Mucosa of gallbladder (tissue), 1 donor: Measurements from ENCODE around the gene KCNMA1. TPM values are rescaled to one million over a fixed set of nuclear protein-coding genes. Genes with fewer than 3 reads are reported as not detected.

Source experiments
- DNase-seq: peaks from one replicate; pipeline ENCODE4 v3.0.0-alpha.2; 2020; ENCODE audit warnings: low spot score
- total RNA-seq: library from RNA; stranded (reverse); gene quantifications from one replicate; pipeline ENCODE4 v1.2.1, GENCODE V29; 2021
- donor health status: DM: no; HTN: no; CAD: no.

Gene KCNMA1
- total RNA-seq, 1 donor from 2014 or later = 101 TPM

DNA sequence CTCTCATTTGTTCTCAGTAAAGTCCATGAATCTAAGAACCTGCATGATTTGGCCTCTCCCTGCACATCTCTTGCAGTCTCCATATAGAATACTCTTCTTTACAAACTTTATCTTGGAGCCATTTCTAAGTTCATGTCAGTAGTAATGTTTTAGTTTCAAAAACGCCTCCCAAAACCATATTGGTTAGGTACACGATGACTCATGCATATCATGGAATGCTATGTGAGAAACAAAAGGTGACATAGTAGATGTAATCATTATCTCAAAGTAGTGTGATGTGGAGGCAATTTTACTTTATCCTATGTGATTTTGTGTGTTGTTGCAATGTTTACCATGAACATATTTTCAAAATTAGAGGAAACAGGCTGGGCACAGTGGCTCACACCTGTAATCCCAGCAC, 520.7 kb downstream of the KCNMA1 start:
- DNase-seq = no peak

DNA sequence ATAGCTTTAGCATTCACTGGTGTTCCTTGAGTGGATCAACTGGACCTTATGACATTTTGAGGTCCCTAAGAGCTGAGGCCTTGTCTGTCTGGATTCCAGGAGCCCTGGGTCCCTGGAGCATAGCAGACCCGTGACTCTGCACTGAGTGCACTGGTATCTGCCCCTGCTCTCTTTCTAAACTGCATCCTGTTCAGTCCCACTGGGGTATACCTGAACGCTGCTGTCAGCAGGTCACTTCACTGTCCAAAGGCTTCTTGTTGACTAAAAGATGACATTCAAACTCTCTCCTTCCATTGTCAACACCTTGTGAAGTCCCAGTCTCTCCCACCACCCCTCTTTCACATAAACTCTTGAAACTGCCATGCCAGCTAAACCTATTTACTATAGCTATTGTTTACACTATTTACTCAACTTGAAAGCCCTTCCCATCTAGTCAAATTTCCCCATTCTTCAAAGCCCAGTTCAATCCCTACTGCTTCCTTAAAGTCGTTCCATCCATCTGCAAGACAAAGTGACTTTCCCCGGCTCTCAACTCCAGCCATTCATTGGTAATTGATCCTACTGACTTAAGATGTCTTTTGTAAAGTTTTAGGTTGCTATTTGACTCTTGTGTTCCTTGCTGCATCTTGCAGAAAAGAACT, 523.3 kb downstream of the KCNMA1 start:
- no peak for DNase-seq

DNA sequence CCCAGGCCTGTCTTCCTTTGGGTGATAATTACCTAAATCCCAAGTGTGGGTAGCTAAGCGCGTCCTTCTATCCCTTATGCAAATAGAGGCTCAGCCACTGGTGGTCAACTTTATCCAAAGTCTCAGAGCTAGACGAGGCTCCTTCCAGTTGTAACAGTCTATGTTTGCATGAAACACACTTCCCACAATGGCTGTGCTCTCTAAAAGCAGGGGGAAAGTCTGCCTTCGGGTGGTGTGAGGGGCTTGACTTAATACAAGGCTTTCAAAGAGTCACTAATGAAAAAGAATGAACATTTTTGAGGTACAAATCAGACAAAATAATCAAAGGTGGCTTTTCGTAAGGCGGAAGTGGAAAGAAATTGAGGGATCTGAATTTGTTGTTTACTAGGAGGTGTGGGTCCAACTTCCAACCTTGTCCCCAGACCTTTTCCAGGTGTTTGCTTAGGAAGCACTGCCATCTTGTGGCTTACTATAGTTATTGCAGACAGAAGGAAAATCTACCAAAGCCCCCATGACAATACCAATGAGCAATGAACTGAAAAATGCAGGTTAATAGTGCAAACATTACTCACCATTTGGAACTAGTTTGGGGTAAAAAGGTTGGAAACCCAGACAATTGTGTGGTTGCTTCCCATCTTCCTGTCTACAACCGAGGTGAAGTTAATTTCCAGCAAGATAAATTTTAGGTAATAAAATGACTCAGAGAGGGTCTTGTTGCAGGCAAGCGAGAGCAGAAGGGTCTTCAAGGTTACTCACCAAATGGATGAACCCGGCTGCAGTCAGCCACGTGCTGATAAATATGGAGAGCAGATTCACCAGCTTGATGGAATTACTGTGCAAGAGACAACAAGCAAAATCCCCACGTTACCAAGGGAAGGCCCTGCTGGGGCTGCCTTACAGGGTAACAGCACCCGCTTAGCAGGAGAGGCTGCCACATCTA, 525.7 kb downstream of the KCNMA1 start:
- DNase-seq = no peak

DNA sequence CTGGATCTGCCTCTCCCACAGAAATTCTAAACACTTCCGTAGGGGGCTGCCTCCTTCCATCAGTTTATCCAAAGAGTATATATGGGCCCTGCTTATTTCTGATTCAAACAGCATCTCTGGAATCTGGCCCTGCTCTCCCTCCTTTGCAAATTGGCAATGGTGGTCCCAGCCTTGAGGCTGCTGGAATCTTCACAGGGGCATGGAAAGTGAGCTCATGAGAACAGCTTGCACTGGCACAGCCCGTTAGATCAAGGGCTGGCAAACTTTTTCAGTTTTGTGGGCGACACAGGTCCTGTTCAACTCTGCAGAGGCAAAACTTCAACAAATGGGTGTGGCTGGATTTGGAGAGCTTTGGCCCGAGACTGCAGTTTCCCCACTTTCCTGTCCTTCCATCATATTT, 526.9 kb downstream of the KCNMA1 start:
- no peak for DNase-seq

DNA sequence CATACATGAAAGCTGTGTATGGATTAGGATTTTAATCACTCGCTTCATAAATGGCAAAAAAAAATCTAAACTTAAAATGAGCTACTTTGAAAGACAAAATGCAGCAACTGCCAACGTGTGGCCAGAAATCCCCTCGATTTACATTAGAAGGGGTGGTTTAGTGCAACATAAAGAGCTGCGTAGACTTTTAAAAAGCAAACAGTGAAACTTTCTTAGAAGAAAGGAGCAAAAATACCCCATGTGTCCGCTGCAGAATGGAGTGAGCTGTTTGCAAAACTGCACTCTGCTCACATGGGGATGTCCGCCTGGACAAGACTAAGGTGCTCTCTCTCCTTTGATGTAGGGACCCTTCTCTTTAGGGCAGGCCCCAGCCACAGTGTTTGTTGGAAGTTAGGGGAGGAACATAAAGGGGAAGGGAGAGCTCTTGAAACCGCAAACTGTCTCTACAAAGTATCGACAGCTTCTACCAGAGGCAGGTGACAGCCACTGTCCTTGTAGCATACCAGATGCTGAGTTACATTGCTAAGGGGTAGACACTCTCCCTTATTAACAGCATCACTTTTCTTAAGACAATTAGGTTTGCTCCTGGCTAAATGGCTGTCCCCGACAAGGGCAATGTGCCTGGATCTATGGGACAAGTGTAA, 528.1 kb downstream of the KCNMA1 start:
- DNase-seq = no peak

DNA sequence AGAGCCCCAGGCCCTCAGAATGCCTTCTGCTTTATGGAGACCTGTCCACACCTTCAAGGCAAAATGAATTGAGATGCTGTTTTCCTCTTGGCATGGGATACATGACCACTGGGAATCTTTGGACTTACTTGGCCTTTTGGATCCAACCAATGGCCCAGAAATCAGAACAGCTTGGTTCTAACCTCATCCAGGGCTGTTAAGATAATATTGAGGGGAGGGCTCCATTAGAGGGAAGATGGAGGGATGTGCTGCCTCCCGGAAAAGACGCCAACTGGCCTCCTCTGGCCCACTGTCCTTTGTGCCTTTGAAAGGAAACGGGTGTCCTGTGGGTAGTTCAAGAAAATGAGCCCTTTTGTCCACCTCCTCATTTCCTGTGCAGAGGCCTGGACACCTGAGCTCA, 530.9 kb downstream of the KCNMA1 start:
- no peak for DNase-seq

DNA sequence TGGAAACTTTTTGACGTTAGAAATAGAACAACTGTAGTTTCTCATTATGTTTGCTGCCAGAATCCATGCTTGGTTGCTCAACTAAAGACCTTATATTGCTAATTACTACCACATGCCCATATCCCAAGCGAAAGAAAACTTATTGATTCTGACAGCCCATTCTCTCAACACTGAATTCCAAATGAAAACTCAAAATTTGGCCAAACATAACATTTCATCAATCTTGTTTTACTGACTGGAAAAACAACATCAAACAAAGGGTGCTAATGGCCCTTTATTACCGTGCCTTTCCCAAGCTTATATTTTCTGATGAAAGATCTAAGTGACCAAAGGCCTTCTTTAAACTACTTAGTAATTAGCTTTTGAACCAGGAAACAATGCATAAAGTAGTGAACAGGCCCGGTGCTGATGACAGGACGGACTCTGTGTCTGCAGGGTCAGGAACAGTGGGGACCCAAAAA, 531.8 kb downstream of the KCNMA1 start:
- DNase-seq = no peak

DNA sequence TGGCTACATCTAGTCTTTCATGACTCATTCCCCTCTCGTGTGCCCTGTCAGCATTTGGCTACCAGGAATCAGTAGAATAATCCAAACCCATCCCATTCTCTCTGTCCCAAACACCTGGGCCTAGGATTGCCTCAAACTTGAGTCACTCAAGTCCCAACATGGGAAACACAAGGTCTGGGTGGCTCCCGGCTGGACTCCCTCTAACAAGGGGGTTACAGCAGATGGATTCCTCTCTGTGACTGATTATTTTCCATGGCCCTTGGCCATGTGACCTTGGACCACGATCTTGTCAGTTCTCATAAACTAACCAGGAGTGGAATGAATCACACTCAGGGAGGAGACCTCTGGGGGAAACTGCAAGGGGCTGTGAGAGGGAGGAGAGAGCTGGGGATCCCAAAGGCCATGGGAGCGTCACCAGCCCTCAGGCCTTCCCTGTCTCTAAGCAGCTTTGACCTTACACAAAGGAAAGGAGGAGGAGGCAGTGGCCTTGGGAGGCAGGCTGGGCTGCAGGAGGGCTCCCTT, 533.1 kb downstream of the KCNMA1 start:
- peak; percentile 19 for DNase-seq

DNA sequence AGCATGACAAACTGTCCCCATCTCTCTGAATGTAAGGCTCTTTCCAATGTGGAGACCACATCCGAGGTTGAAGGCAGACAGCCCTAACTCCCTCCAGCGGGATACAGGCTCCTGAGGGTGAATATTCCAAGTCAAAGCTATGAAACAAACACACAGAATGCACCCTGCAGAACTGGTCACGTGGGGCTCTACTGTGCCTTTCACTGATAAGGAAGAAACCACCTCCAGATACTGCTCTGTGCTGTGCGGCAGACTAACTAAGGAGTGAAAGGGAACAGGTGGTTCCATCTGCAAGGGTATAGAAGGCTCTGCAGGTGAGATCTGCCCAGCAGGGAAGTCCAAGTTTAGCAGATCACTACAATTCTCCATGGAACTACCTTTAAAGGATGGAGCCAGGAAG, 534.4 kb downstream of the KCNMA1 start:
- no peak for DNase-seq

DNA sequence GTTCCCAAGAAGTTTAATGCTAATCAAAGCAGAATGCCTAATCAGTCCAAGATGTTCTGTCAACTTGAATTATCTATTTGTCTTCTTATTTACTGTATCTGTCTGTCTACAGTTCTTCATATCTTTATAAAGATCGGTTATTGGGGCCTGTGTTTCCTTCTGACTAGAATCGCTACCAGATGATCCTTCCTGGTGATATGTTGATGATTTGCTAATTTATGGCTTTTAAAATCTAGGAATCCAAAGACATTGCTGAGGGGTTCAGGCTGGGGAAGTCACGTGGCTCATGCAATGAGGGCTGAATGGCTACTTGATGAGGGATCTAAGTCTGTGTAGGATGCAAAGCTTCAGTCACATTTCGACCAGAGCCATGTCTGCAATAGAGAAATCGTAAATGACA, 536.3 kb downstream of the KCNMA1 start:
- no peak for DNase-seq

DNA sequence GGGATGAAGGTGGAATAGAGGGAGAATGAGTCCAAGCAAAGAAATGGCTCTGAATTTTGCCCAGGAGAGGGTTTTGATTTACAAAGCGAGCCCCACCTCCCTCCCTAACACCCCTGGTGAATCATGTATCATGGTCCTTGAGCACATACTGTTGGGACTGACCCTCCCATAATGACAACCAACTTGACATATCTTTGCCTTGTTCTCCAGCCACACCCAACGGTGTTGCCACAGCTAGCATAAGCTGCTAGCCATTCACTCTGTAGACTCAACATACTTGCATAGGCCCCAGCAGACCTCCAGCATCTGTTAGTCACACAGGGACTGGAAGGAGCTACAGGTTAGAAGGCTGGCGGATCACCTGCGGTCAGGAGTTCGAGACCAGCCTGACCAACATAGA, 538.5 kb downstream of the KCNMA1 start:
- DNase-seq = no peak

DNA sequence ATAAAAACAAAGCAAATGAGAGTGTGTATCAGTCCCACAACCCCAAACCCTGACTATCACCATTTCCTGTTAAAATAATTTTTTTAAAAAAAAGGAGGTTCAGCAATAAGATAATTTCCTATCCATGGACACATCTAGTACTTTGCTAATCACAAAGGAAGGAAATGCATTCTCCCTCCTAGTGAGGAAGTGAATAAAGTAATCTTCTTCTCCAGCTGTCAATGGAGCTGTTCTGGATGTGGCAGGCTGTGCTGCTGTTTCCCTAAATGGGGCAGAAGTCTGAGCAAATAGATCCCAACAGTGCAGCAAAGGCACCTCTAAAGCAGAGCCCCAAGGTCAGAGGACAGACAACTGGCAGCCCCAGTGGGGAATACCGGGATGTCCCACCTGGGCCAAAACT, 540.0 kb downstream of the KCNMA1 start:
- no peak for DNase-seq

DNA sequence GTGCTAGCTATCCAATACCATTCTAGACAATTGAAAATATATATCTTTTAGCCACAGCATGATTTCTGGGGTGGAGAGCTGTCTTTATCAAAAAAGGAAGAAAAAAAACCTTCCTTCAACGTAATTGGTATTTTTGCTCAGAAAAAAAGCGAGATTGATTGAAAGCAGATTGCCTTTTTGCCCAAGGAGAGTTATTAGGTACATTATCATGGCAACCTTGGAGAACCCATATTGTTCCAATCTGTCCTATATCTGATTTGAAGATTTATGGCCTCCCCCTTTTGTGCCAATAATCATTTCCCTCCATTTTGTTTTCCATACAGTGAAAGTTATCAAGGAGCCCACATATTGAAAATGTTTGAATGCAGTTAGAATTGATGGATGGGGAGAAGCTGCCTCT, 544.5 kb downstream of the KCNMA1 start:
- no peak for DNase-seq

DNA sequence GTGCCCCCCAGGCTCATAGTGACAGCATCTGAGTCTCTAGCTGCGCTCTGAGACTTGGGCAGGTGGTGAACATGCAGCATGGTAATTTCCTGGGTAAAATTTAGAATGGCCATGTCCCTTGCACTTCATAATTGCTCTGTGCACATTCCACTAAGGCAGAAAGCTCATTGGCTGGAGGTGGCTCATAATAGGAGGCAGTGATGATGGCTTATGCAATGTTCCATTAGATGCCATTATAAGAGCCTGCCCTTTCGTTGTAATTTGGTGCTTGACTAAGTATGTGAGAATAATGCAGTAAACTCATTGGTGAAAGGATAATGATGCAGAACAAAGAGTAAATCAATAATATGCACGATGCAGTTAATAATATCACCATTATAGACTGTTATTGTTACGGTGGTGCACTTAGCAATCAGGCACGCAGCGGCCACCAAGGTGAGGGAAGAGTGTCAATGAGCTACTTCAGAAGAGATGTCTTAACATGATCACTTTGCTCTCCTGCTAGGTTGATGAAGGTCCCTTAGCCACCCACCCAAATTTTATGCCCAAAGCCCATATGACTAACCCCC, 545.9 kb downstream of the KCNMA1 start:
- DNase-seq = no peak

DNA sequence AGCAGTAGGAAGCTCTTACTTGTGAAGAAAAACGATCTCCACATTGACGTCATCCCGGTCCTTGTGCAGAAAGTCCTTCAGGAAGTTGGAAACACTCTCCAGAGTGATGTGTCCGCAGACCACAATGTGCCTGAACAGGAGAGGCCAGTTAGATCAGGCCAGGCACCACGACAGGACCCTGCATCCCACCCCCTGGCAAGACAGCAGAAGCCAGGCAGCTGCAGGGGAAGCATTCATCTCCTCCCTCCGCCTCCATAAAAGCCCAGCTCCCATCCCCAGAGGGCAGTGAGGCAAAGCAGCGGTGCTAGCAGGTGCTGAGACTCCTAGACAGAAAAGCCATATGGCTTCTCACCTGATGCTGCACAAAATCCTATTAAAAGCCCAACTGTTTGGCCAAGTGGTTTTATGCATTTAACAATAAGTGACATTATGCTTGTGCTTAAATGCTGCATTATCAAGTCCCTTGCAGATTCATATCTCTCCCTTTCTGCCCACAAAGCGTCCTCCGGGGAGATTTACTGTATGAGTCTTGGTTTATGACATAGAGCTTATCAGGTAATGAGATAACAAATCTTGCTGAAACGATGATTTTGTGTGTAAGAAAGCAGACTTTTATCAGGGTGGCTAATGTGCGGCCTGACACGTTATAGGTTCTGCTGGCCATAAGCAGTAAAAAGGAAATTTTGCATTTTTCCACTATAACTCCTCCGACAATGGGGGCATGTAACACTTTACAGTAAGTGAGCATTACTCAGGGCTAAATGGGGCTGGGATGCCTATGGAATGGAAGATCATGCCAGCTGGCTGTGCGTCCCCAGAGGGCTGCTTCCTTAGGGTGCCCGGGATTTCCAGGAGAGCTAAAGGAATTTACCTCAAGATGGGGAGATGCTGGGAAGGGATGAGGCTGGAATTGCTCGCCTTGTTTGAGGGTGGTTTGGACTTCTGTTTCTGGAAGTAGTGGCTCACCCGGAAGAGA, 546.9 kb downstream of the KCNMA1 start:
- no peak for DNase-seq

DNA sequence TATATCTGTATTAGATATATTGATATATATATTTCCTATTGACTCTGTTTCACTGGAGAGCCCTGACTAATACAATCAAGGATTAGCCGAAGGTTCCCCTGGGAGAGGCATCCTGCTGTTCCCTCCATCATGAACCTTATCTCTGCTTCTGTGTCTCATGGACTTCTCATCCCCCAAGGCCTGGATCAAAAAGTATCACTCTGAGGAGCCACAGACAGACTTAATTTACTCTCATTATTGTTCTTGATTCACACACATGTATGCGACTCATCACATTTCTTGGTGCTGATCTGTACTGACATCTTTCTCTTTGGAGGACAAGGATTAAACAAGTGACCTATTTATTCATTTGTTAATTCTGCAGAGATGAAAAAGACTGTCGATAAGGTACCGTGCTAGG, 550.2 kb downstream of the KCNMA1 start:
- DNase-seq = no peak

DNA sequence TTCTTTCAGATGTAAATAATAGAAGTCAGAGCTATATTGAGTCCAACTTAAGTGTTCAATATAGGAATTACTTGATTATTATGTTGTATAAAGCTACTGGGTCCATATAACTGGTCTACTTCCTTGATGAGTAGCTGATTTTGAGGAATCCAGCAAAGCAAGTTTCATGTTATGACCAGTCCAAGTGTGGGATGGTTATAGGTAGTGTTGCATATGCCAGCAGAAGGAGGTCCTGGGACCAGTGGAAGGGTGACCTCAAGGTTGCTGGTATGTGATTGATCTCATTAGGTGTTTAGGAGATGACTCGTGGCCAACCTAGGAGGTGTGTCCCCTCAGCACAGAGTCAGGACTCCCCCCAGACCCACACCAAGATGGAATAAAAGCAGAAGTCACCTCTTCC, 551.5 kb downstream of the KCNMA1 start:
- no peak for DNase-seq

DNA sequence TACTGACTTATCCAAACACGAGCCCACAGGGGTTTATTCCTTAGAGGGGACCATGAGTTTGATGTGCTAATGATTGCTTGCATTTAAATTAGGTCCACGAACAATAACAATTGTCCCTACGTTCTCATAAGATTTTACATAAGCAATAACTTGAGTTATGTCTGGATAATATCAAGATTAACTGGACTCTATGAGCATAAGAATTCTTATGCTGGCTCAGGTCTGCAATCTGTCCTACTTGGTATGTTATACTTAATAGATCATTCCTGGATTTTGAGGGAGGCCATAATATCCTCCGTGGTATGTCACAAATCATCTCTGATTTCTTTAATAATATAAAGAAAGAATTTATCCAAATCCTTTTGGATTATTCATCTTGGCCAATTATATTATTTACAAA, 552.3 kb downstream of the KCNMA1 start:
- no peak for DNase-seq

DNA sequence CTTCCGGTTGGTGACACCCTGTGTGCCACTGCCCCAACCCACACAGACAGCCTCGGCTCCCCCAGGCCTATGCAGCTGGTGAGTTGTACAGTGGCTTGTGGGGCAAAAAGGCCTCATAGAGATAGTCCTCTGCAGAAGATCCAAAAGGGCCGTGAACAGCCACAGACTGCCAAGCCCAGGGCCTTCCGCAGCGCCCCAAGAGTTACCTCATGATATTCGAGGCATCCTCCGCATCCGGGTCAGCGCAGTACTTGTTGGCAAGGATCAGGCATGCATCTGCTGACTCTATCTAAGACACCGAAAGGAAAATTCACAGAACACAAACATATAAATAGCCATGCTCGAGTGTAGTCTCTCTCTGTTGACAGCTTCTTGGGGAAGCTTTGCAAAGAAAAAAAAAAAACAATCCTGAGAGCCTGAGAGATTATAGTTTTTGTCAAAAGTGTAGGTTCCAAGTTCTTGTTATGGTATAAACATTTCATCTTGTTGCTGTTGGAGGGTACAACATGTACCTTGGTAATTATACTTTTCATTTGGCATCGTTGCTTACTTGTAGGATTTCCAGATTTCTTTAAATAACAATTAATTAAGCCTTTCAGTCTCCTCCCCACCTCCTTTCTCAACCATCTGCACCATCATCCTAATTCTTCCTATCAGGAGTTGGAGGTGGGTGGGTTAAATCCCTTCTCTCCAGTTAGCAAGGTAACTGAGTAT, 553.0 kb downstream of the KCNMA1 start:
- DNase-seq = peak; percentile 52

DNA sequence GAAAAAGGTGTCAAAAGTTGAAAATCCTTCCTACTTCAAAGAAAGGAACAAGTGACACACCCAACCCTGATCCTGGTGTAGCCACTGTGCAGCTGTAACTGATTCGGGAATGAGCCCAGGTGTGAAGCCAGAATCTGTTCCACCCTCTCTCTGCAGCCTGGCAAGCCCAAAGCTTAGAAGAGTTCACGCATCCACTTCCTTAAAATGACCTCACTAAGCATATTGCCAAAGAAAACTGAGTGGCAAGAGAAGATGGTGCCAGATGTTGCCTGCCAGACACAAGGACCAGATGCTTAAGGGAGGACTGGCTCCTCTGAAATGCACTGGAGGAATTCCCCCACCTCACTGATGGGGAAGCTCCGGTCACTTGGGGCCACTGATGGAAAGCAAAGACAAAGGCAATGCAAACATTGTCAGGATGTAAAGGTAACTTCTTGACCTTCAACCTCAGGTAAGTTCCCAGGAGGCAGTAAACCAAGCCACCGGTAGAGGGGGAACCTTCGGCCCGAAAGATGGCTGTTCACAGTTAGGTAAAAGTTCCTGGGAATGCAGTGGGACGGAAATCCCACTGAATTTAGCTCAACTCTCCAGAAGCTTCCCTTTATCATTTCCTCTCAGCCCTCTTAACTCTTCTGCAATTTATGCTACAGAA, 554.9 kb downstream of the KCNMA1 start:
- no peak for DNase-seq
